ENCODE measurements around the gene MTARC1.

- TF ChIP-seq GATA2 (IDR thresholded peaks at IDR 0.05; ENCODE audit: low read depth, low read length) (no peak), GATA3 (IDR thresholded peaks at IDR 0.05; ENCODE audit: low read depth, low read length) (no peak)
Measured at GRCh38 chr1:220828179-220828490, 41.4 kb downstream of the MTARC1 start.
